ENCODE measurements around the gene GRK6.

GRK6 gene

GRCh38 chr5:177449140-177450061 lies 22.9 kb downstream of the GRK6 start:
- Mint-ChIP-seq H3K36me3 (no peaks in the 10 kb centered on the region), H3K4me1 (peaks cover 44% of the 10 kb centered on the region), H3K9me3 (no peaks in the 10 kb centered on the region), H3K27me3 (no peaks in the 10 kb centered on the region), H3K27ac (no peak overlapping the region), H3K4me3 (no peak overlapping the region)

- H3K27ac Mint-ChIP-seq, result no peak overlapping the region
- no peaks in the 10 kb centered on the region for H3K36me3 Mint-ChIP-seq
- H3K4me1 Mint-ChIP-seq, result peaks cover 29% of the 10 kb centered on the region
- H3K27me3 Mint-ChIP-seq, result no peaks in the 10 kb centered on the region
- no peaks in the 10 kb centered on the region for H3K9me3 Mint-ChIP-seq
- no peak overlapping the region for H3K4me3 Mint-ChIP-seq
Measured at GRCh38 chr5:177450667-177451424, 24.4 kb downstream of the GRK6 start.

DNA sequence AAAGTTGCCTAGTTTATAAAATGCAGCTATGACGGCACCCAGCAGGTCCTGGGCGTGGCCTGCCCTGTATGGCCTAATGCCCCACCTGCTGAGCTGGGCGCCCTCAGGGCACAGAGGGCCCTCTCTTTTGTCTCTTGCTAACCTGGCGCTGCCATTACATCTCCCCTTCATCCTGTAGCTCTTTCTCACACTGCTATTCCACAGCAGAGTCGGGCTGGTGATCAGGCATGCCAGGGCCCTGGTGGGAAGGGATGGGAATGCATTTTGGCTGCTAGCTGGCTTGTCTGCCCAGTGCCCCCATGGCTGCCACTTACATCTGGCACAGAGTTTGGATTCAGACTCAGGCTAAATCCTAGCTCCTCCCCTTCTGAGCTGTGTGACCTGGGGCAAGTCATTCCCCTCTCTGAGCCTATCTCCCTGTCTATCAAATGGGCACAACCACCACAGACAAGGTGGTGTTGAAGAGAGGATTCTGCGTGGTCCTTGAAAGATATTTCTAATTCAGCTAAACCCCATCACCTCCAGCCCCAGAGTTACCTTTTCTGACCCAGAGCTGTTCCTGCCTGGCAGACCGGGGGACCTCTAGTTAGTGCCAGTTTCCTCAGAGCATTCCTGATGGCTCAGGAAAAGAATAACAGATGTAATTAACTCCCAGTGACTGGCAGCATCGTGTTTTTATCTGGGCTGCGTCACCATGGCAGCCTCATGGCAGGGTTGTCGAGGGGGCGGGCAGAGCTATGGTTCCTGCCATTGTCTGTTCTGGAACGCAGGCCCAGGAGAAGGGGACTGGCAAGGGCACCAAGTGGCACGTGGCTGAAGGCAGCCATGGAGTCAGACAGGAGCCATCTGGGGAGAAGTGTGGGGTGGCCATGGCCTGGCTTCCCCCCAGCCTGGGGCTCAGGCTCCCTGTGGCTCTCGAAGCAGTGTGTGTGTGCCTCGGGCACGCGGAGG lies 26.5 kb downstream of the GRK6 start:
- Mint-ChIP-seq H3K9me3 (no peaks in the 10 kb centered on the region), H3K4me3 (peak overlapping the region; percentile 9), H3K36me3 (no peaks in the 10 kb centered on the region), H3K27ac (no peak overlapping the region), H3K4me1 (peaks cover 29% of the 10 kb centered on the region), H3K27me3 (no peaks in the 10 kb centered on the region)

- Mint-ChIP-seq H3K27me3 (no peaks in the 10 kb centered on the region), H3K4me3 (peak overlapping the region; percentile 79), H3K9me3 (no peaks in the 10 kb centered on the region), H3K27ac (peak overlapping the region; percentile 65), H3K4me1 (peaks cover 21% of the 10 kb centered on the region), H3K36me3 (no peaks in the 10 kb centered on the region)
Measured at GRCh38 chr5:177453852-177454396, 27.4 kb downstream of the GRK6 start.

DNA sequence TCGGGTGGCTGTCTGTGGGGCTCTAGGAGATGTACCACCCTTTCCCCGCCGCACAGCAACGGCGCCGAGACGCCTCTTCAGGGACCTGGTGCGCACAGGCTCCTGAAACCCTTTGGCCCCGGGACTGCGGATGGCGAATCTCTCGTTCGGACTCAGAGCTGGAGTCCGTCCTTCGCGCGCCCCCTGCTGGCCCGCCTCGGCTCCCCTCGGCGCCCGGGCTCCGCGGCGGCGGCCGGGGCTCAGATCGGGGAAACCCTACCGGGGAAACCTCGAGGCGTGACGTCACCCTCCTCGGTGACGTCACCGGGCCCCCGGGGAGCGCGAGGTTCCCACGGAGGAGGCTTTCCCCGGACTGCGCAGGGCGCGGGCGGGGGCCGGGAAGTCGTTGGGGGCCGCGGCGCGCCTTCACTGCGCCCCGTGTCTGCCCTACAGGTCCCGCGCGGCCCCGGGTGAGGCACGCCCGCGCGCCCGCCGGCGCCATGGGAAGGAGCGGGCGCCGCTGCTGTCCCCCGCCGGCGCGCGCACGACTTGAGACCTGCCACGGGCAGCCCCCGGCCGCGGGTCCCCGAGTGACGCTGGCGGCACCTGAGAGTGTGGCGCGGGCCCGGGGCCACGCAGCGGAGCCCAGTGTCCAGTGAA lies 28.0 kb downstream of the GRK6 start:
- Mint-ChIP-seq H3K36me3 (no peaks in the 10 kb centered on the region), H3K9me3 (no peaks in the 10 kb centered on the region), H3K4me1 (peaks cover 21% of the 10 kb centered on the region), H3K27me3 (no peaks in the 10 kb centered on the region), H3K27ac (no peak overlapping the region), H3K4me3 (peak overlapping the region; percentile 88)

DNA sequence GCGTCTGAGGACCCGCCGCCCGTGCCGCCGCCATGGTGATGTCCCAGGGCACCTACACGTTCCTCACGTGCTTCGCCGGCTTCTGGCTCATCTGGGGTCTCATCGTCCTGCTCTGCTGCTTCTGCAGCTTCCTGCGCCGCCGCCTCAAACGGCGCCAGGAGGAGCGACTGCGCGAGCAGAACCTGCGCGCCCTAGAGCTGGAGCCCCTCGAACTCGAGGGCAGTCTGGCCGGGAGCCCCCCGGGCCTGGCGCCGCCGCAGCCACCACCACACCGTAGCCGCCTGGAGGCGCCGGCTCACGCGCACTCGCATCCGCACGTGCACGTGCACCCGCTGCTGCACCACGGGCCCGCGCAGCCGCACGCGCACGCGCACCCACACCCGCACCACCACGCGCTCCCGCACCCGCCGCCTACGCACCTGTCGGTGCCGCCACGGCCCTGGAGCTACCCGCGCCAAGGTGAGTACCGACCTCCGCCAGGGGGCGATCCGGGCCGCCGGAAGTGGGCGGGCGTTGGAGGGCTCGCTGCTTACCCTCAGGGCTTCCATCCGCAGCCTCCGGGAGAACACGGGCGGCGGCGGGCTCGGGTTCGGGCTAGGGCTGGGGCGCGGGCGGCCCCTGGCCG lies 28.7 kb downstream of the GRK6 start:
- H3K27ac Mint-ChIP-seq, result no peak overlapping the region
- no peaks in the 10 kb centered on the region for H3K27me3 Mint-ChIP-seq
- peak overlapping the region; percentile 88 for H3K4me3 Mint-ChIP-seq
- no peaks in the 10 kb centered on the region for H3K9me3 Mint-ChIP-seq
- H3K36me3 Mint-ChIP-seq, result no peaks in the 10 kb centered on the region
- H3K4me1 Mint-ChIP-seq, result peaks cover 21% of the 10 kb centered on the region

GRCh38 chr5:177455661-177456590 lies 29.4 kb downstream of the GRK6 start:
- peak overlapping the region; percentile 88 for H3K4me3 Mint-ChIP-seq
- H3K4me1 Mint-ChIP-seq, result peaks cover 18% of the 10 kb centered on the region
- H3K27ac Mint-ChIP-seq, result peak overlapping the region; percentile 46
- no peaks in the 10 kb centered on the region for H3K27me3 Mint-ChIP-seq
- H3K36me3 Mint-ChIP-seq, result no peaks in the 10 kb centered on the region
- H3K9me3 Mint-ChIP-seq, result no peaks in the 10 kb centered on the region

- no peaks in the 10 kb centered on the region for H3K36me3 Mint-ChIP-seq
- peak overlapping the region; percentile 41 for H3K27ac Mint-ChIP-seq
- H3K27me3 Mint-ChIP-seq, result no peaks in the 10 kb centered on the region
- peaks cover 17% of the 10 kb centered on the region for H3K4me1 Mint-ChIP-seq
- peak overlapping the region; percentile 88 for H3K4me3 Mint-ChIP-seq
- H3K9me3 Mint-ChIP-seq, result no peaks in the 10 kb centered on the region
Measured at GRCh38 chr5:177456591-177456964, 30.1 kb downstream of the GRK6 start.

- H3K9me3 Mint-ChIP-seq, result no peaks in the 10 kb centered on the region
- H3K4me3 Mint-ChIP-seq, result peak overlapping the region; percentile 49
- H3K36me3 Mint-ChIP-seq, result no peaks in the 10 kb centered on the region
- no peaks in the 10 kb centered on the region for H3K27me3 Mint-ChIP-seq
- no peak overlapping the region for H3K27ac Mint-ChIP-seq
- peaks cover 12% of the 10 kb centered on the region for H3K4me1 Mint-ChIP-seq
Measured at GRCh38 chr5:177456976-177457851, 30.7 kb downstream of the GRK6 start.

GRCh38 chr5:177457852-177458681 lies 31.6 kb downstream of the GRK6 start:
- Mint-ChIP-seq H3K27me3 (no peaks in the 10 kb centered on the region), H3K27ac (no peak overlapping the region), H3K36me3 (no peaks in the 10 kb centered on the region), H3K4me1 (peaks cover 11% of the 10 kb centered on the region), H3K4me3 (no peak overlapping the region), H3K9me3 (no peaks in the 10 kb centered on the region)

DNA sequence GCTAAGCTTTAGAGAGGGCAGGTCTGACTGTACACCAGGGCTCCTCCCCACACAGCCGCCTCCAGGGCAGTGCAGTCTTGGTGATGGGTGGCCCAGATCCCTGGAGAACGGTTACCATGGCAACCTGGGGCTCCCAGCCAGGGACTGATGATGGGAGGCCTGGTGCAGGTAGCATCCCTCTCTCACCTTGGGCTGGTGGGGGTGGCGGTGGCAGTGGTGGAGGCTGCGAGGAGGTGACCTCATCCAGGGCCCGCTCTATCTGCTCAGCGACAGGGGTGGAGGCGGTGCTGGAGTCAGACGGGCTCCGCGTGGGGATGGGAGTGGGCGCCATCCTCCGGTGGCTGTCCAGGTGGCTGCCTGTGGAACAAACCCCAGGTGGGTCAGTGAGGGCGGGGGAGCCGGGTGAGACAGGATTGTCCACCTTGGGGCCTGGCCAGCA lies 32.5 kb downstream of the GRK6 start:
- Mint-ChIP-seq H3K27ac (no peak overlapping the region), H3K27me3 (no peaks in the 10 kb centered on the region), H3K4me3 (no peak overlapping the region)

DNA sequence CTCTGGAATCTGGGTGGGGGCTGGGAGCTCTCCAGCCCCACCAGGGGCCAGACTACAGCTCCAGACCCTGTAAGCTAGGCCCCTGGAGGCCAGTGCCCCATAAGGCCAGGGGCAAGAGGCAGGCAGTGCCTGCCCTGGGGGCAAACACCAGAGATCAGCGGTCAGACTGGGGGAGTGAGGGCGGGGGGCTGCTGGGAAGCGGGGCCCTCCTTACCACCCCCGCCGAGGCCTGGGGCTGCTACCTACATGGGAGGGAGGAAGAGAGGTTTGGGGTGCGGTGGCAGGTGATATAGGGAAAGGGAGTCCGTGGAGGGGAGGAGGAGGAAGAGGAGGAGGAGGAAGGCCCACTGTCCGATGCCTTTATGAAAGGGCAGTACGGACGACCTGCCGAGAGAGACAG lies 32.9 kb downstream of the GRK6 start:
- Mint-ChIP-seq H3K4me1 (peaks cover 7% of the 10 kb centered on the region), H3K36me3 (no peaks in the 10 kb centered on the region), H3K9me3 (no peaks in the 10 kb centered on the region), H3K27ac (no peak overlapping the region), H3K4me3 (no peak overlapping the region), H3K27me3 (no peaks in the 10 kb centered on the region)

More for the DNA sequence above, 32.5 kb downstream of the GRK6 start:
- no peaks in the 10 kb centered on the region for H3K9me3 Mint-ChIP-seq
- H3K4me1 Mint-ChIP-seq, result peaks cover 8% of the 10 kb centered on the region
- no peaks in the 10 kb centered on the region for H3K36me3 Mint-ChIP-seq

All from activated naive CD4-positive, alpha-beta T cell treated with anti-CD3 and anti-CD28 coated beads, Interleukin-2, amount 50 U/mL, for 24 hours (primary cell).